ENCODE measurements around the gene PIK3R5.

PIK3R5 gene

DNA sequence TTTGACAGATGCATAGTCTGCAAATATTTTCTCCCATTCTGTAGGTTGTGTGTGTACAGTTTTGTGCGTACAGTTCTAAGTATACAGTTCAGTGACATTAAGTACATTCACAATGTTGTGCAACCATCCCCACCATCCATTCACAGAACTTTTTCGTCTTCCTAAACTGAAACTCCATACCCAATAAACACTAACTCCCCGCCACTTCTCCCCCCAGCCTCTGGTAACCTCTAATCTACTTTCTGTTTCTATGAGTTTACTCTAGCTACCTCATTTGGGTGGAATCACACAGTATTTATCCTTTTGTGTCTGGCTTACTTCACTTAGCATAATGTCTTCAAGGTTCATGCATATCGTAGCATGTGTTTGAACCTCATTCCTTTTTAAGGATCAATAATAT, 14.3 kb downstream of the PIK3R5 start:
- no peak for DNase-seq (ENCODE audit: low spot score)

GRCh38 chr17:8949061-8949661, 16.3 kb downstream of the PIK3R5 start:
- DNase-seq (ENCODE audit: low spot score) = no peak

- DNase-seq (ENCODE audit: low spot score) = no peak
Measured at GRCh38 chr17:8948462-8948861, 17.0 kb downstream of the PIK3R5 start.

- DNase-seq (ENCODE audit: low spot score) = no peak
Measured at GRCh38 chr17:8947201-8947600, 18.3 kb downstream of the PIK3R5 start.

GRCh38 chr17:8946476-8946875, 19.0 kb downstream of the PIK3R5 start:
- no peak for DNase-seq (ENCODE audit: low spot score)

DNA sequence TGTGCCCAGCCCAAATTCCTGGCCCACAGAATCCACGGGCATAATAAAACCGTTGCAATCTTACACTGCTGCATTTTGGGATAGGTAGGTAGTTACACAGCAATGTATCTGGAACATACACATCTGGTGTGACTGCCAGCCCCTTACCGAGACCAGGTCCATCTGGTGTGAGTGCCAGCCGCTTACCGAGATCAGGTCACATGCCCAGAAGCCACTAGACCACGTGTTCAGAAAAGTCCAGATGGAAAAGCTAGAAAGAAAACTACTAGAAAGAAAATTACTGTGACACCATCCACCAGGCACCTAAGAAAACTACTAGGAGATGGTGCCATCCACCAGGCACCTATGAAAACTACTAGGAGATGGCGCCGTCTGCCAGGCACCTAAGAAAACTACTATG, 19.4 kb downstream of the PIK3R5 start:
- DNase-seq (ENCODE audit: low spot score) = no peak

- no peak for DNase-seq (ENCODE audit: low spot score)
Measured at GRCh38 chr17:8944748-8945147, 20.8 kb downstream of the PIK3R5 start.

DNA sequence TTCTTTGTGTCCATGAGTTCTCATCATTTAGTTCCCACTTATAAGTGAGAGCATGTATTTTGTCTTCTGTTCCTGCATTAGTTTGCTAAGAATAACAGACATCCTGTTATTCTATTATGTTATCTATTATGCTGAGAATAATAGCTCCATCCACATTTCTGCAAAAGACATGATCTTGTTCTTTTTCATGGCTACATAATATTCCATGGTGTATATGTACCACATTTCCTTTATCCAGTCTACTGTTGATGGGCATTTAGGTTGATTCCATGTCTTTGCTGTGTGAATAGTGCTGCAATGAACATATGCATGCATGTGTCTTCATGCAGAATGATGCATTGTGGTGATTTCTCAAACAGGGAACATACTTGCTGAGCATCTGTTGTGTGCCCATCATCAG, 21.4 kb downstream of the PIK3R5 start:
- DNase-seq (ENCODE audit: low spot score) = no peak

GRCh38 chr17:8941980-8942622, 23.4 kb downstream of the PIK3R5 start:
- DNase-seq (ENCODE audit: low spot score) = no peak

GRCh38 chr17:8941520-8941919, 24.0 kb downstream of the PIK3R5 start:
- DNase-seq (ENCODE audit: low spot score) = no peak

DNA sequence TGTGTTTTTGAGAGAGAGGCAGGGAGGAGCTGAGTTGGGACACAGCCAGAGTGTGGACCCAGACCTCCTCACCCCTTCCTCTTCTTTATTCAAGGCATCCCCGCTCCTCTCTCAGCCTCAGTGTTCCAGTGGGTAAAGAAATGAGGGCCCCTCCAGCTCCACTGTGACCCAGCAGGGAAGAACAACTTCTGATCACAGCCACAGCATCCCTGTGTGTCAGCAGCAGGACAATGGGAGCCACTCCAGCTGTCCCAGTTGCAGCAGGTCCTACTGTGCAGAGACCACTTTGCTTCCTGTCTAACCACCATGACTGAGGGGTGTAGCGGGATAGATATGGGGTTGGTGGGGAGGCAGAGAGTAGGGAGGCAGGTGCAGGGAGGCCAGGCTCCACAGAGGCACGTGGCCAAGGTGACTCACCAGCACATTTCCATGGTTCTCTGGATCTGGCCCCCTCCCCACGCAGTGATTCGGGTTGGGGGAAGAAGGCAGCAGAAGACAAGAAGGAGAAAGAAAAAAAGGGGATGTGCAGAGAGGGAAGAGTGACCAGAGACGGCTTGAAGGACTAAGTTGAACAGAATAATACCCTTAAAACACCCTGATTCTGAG, 24.5 kb downstream of the PIK3R5 start:
- no peak for DNase-seq (ENCODE audit: low spot score)

GRCh38 chr17:8939496-8940334, 25.8 kb downstream of the PIK3R5 start:
- no peak for DNase-seq (ENCODE audit: low spot score)

DNA sequence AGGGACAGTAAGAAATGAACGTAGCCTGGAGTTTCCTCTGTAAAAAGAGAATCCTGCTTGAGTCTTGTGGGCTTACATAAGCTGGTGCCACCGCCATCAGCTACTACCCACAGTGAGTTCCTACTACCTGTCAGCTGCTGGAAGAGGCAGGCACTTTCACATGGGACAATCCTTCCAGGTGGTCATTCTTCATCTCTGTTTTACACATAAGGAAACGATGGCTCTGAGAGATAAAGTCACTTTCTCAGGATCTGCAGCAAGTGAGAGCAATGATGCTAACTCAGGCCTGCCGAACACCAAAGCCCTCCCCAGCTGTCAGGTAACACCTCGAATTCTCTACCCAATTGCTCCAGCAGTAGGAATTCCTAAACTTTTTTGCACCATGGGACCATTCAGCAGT, 26.6 kb downstream of the PIK3R5 start:
- no peak for DNase-seq (ENCODE audit: low spot score)

DNA sequence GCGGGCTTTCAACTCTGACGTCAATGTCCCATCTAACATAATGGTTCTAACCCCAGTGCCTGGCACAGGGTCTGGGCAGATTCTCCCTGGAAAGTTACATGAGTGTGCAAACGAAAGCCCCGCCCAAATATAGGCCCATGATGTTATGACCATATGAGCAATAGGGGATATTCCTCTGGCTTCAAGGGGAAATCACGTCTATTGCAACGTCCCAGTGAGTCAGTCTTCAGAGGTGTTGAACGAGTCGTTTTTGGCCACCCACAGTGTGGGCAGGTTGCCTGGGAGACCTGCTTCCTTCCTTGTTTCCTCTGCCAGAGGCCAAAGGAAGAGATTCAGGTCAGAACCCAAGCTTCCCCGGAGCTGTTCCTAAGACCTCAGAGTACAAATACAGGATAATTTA, 30.3 kb downstream of the PIK3R5 start:
- no peak for DNase-seq (ENCODE audit: low spot score)

- no peak for DNase-seq (ENCODE audit: low spot score)
Measured at GRCh38 chr17:8934346-8934745, 31.2 kb downstream of the PIK3R5 start.

GRCh38 chr17:8930649-8931048, 34.9 kb downstream of the PIK3R5 start:
- no peak for DNase-seq (ENCODE audit: low spot score)

GRCh38 chr17:8928347-8928746, 37.2 kb downstream of the PIK3R5 start:
- DNase-seq (ENCODE audit: low spot score) = no peak

- DNase-seq (ENCODE audit: low spot score) = no peak
Measured at GRCh38 chr17:8927395-8927794, 38.1 kb downstream of the PIK3R5 start.

DNA sequence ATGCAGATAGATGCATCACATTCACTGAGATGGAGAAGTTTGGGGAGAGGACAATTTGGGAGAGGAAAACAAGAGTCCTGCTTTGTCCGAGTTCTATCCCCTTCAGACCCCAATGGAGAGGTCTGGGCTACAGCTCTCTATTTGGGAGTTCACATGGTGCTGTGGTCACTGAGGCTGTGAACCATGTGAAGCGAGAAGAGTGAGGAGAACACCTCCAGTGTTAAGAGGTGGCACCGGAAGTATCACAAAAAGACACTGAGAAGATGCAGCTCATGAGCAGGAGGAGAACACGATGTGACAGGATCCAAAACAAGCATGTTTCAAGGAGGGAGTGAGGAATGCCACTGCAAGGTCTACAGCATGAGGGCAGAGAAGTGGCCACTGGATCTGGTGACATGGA, 39.7 kb downstream of the PIK3R5 start:
- DNase-seq (ENCODE audit: low spot score) = no peak

GRCh38 chr17:8925141-8925540, 40.4 kb downstream of the PIK3R5 start:
- no peak for DNase-seq (ENCODE audit: low spot score)

DNA sequence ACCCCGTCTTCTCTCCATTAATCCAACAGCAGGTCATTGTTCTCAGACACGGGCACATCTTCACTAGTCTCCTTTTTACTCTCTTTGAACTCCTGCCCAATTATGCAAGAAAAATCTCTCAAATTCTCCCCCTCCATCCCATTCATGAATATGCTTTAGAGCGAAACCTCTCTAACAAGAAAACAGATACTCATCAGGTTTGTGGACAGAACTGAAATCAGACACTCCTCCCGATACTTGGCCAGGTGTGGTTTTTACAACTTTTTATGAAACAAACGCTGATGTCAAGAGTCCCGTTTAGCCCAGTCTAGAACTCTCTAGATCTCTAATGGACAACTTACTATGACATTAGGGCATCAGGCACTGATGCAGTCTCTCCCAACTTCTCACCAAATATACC, 40.9 kb downstream of the PIK3R5 start:
- no peak for DNase-seq (ENCODE audit: low spot score)

- DNase-seq (ENCODE audit: low spot score) = no peak
Measured at GRCh38 chr17:8923762-8924161, 41.7 kb downstream of the PIK3R5 start.

- no peak for DNase-seq (ENCODE audit: low spot score)
Measured at GRCh38 chr17:8922928-8923327, 42.6 kb downstream of the PIK3R5 start.

Measured in hematopoietic multipotent progenitor cell treated with erythropoietin and hydrocortisone succinate and interleukin-3 and kit ligand, for 17 days (in vitro differentiated cells).